Upper lobe of left lung (tissue), 6 donors: ENCODE results near the gene PCCB. TPM values are rescaled to one million over a fixed set of nuclear protein-coding genes. Genes with fewer than 3 reads are reported as not detected.

Experiments
- ATAC-seq, 2 donors: fragments of 200-7000 bp; cut with Tn5 transposase; one replicate each; pipeline ENCODE4 v1.9.1; 2022; ENCODE audit warnings: mild to moderate bottlenecking in 2 of 2, moderate library complexity in 2 of 2; ENCODE audit not compliant: low FRiP score in 2 of 2
- DNase-seq, 2 donors: peaks; one replicate each; pipeline ENCODE4 v3.0.0-alpha.2; 2019 to 2020
- H3K27ac ChIP-seq, 4 donors: fragments of 200-600 bp; sonication (generic); one replicate each; pipeline ENCODE4 v1.5.1; 2016 to 2019
- H3K27me3 ChIP-seq, 4 donors: fragments of 200-600 bp; sonication (generic); one replicate each; pipeline ENCODE4 v1.5.1; 2017 to 2019
- H3K36me3 ChIP-seq, 4 donors: fragments of 200-600 bp; sonication (generic); one replicate each; pipeline ENCODE4 v1.5.1; 2016 to 2019
- H3K4me1 ChIP-seq, 4 donors: fragments of 200-600 bp; sonication (generic); one replicate each; pipeline ENCODE4 v1.5.1; 2018 to 2019
- H3K4me3 ChIP-seq, 4 donors: fragments of 200-600 bp; sonication (generic); one replicate each; pipeline ENCODE4 v1.5.1; 2017 to 2019; ENCODE audit warnings: mild to moderate bottlenecking in 2 of 4, moderate library complexity in 1 of 4
- H3K9me3 ChIP-seq, 4 donors: fragments of 200-600 bp; sonication (generic); one replicate each; pipeline ENCODE4 v1.5.1; 2018 to 2019
- CTCF ChIP-seq, 6 experiments: fragments of 450-650 bp in 4 of 6; fragments of 200-600 bp in 2 of 6; sonication (generic) in 2 of 6; IDR thresholded peaks; one replicate each; pipeline ENCODE4 v1.5.1; 2016 to 2019; ENCODE audit warnings: antibody characterized with exemption in 6 of 6
- EP300 ChIP-seq, 4 donors: sonication (generic); formaldehyde crosslinking; IDR thresholded peaks; one replicate each; pipeline ENCODE4 v1.5.1; 2017; ENCODE audit warnings: antibody characterized with exemption in 4 of 4, control low read depth in 2 of 4
- POLR2A ChIP-seq, 4 donors: fragments of 450-650 bp; IDR thresholded peaks; one replicate each; pipeline ENCODE4 v1.5.1; 2016 to 2017; ENCODE audit warnings: antibody characterized with exemption in 4 of 4, mild to moderate bottlenecking in 2 of 4
- POLR2AphosphoS5 ChIP-seq, 2 donors: sonication (generic); formaldehyde crosslinking; IDR thresholded peaks; one replicate each; pipeline ENCODE4 v1.5.1; 2017; ENCODE audit warnings: antibody characterized with exemption in 2 of 2
- WGBS, 2 donors: methylation state at CpG; one replicate each; pipeline ENCODE4 v1.1.5; 2017 to 2018; 5-methylcytosine and 5-hydroxymethylcytosine counted together
- total RNA-seq, 6 donors: library from RNA; depleted of rRNA in 4 of 6; stranded (reverse); fragments of >200 nt in 4 of 6; gene quantifications; one replicate each; pipeline versions ENCODE4 v1.1.0 to v1.2.1, GENCODE V29; 2016 to 2021
- donor health status: DM: no; HTN: no; CAD: no; lungs with moderate emphysema.
- donor health status: DM: no; HTN: yes; CAD: no; lungs with severe emphysema.

The PCCB gene
- total RNA-seq, 6 donors from 2014 or later: 5.2 to 44.6 (median 31.2) TPM

GRCh38 chr3:136239094-136239493 is 11.0 kb upstream of the PCCB start:
- no peak overlapping the region for H3K27ac ChIP-seq
- ATAC-seq: no peak
- no peaks in the 10 kb centered on the region for H3K9me3 ChIP-seq
- no peaks in the 10 kb centered on the region for H3K4me1 ChIP-seq
- H3K36me3 ChIP-seq: no peaks in the 10 kb centered on the region
- TF ChIP-seq EP300 (IDR thresholded peaks at IDR 0.05): no peak
- no peak for TF ChIP-seq POLR2A (IDR thresholded peaks at IDR 0.05)
- no peak for TF ChIP-seq POLR2AphosphoS5 (IDR thresholded peaks at IDR 0.05)
- TF ChIP-seq CTCF (IDR thresholded peaks at IDR 0.05): no peak
- no peak overlapping the region for H3K4me3 ChIP-seq
- no peak for DNase-seq
- WGBS, 2 donors: 38 to 41% methylated on average over 1 of the region's 1 CpG
- no peaks in the 10 kb centered on the region for H3K27me3 ChIP-seq

- TF ChIP-seq POLR2A (IDR thresholded peaks at IDR 0.05) (no peak), EP300 (IDR thresholded peaks at IDR 0.05) (no peak), CTCF (IDR thresholded peaks at IDR 0.05) (no peak), POLR2AphosphoS5 (IDR thresholded peaks at IDR 0.05) (no peak)
- no peaks in the 10 kb centered on the region for H3K27me3 ChIP-seq
- no peaks in the 10 kb centered on the region for H3K36me3 ChIP-seq
- WGBS, 2 donors: 62 to 69% methylated on average over 3 of the region's 3 CpGs
- H3K4me1 ChIP-seq: peaks cover 0 to 6% (median 4%) of the 10 kb centered on the region in 4 donors
- DNase-seq (no peak), ATAC-seq (no peak)
- H3K27ac ChIP-seq: no peak overlapping the region
- no peaks in the 10 kb centered on the region for H3K9me3 ChIP-seq
- no peak overlapping the region for H3K4me3 ChIP-seq
These were observed 4.4 kb upstream of the PCCB start for GRCh38 chr3:136245691-136246090.

GRCh38 chr3:136247436-136247835 is 2.7 kb upstream of the PCCB start:
- Histone ChIP-seq H3K27me3 (no peaks in the 10 kb centered on the region), H3K4me3 (no peak overlapping the region), H3K27ac (no peak overlapping the region), H3K4me1 (peaks cover 10 to 21% (median 14%) of the 10 kb centered on the region in 4 donors), H3K36me3 (no peaks in the 10 kb centered on the region), H3K9me3 (no peaks in the 10 kb centered on the region)
- TF ChIP-seq CTCF (IDR thresholded peaks at IDR 0.05): no peak
- TF ChIP-seq EP300 (IDR thresholded peaks at IDR 0.05): no peak
- TF ChIP-seq POLR2A (IDR thresholded peaks at IDR 0.05): no peak
- TF ChIP-seq POLR2AphosphoS5 (IDR thresholded peaks at IDR 0.05): no peak
- no peak for DNase-seq
- 71 to 75% methylated on average over 1 of the region's 1 CpG for WGBS, 2 donors
- ATAC-seq: no peak

GRCh38 chr3:136247855-136248590 is 2.1 kb upstream of the PCCB start:
- DNase-seq (no peak), ATAC-seq (no peak)
- no peak overlapping the region for H3K27ac ChIP-seq
- H3K4me1 ChIP-seq: peaks cover 10 to 21% (median 14%) of the 10 kb centered on the region in 4 donors
- no peaks in the 10 kb centered on the region for H3K36me3 ChIP-seq
- H3K4me3 ChIP-seq: no peak overlapping the region
- WGBS, 2 donors: 89 to 98% methylated on average over 4 of the region's 4 CpGs
- TF ChIP-seq CTCF (IDR thresholded peaks at IDR 0.05) (no peak), POLR2AphosphoS5 (IDR thresholded peaks at IDR 0.05) (no peak), POLR2A (IDR thresholded peaks at IDR 0.05) (no peak), EP300 (IDR thresholded peaks at IDR 0.05) (no peak)
- no peaks in the 10 kb centered on the region for H3K27me3 ChIP-seq
- H3K9me3 ChIP-seq: no peaks in the 10 kb centered on the region

- TF ChIP-seq EP300 (IDR thresholded peaks at IDR 0.05): no peak
- TF ChIP-seq POLR2AphosphoS5 (IDR thresholded peaks at IDR 0.05): no peak
- no peak for TF ChIP-seq POLR2A (IDR thresholded peaks at IDR 0.05)
- TF ChIP-seq CTCF (IDR thresholded peaks at IDR 0.05): no peak
- Histone ChIP-seq H3K9me3 (no peaks in the 10 kb centered on the region), H3K27ac (no peak overlapping the region), H3K4me1 (peaks cover 10 to 21% (median 14%) of the 10 kb centered on the region in 4 donors), H3K27me3 (no peaks in the 10 kb centered on the region), H3K4me3 (no peak overlapping the region), H3K36me3 (no peaks in the 10 kb centered on the region)
- 100% methylated on average over 3 of the region's 3 CpGs for WGBS, 2 donors
- DNase-seq (no peak), ATAC-seq (no peak)
These were observed 1.0 kb upstream of the PCCB start for GRCh38 chr3:136249091-136249490.
